DMS53 treated with DMSO at 0.1 percent for 48 hours (cell line): Measurements from ENCODE around the gene OR2H1.
"Not testable (repeated sequence)": the region's sequence is repeated elsewhere in the genome, so short reads cannot be mapped to it uniquely, and the experiment has no call there.

Experiments
- DNase-seq: peaks from one replicate; lab custom pipeline; 2025; ENCODE audit not compliant: unreplicated experiment; lab: John Stamatoyannopoulos, UW

Gene OR2H1

GRCh38 chr6:29456971-29457370 is at the start of gene OR2H1, which contains the start of gene OR11A1:
Gene OR2H1, plus strand, starts transcription at chr6:29457155. Its CDS starts 4,615 bp downstream, at chr6:29461770.
Gene OR11A1, minus strand, starts transcription at chr6:29457071. Its CDS starts 29,430 bp downstream, at chr6:29427641.
- no peak for DNase-seq

GRCh38 chr6:29414588-29414987 is 42.4 kb upstream of the OR2H1 start, which contains the start of gene OR12D1:
Gene OR12D1, plus strand, starts transcription at chr6:29414928.
- DNase-seq: peak; percentile 4

DNA sequence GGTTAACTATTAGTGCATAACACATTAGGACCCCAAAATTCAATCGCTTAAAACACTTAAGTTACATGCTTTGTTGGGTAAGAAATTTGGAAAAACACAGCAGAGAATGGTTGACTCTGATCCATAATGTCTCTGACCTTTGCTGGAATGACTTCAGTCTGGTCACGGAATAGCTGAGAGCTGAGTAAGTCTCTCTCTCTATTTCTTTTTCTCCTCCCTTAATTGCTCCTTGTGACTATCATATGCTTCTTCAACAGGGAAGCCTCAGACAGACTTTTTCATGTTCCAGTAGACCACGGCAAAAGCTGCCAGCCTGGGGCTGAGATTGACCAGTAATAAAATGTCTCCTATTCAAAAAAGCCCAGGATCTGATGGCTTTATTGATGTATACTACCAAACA is 37.4 kb upstream of the OR2H1 start:
- no peak for DNase-seq

DNA sequence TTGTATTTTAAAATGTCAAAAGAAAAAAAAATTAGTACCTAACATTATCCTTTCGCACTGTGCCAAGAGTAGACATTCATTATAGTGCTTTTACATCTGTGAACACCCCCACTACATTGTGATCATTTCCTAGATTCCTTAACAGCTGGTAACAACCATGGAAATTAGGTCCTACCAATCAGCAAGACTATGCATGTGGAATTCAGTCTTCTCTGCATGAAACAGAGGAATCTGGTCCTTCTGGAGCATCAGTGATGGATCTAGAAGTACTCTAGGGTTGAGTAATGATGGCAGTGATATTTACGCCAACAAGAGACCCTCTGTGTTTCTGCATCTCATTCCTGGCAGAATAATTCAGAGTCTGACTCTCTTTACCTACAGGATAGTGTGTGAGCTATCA is 32.8 kb upstream of the OR2H1 start:
- no peak for DNase-seq

GRCh38 chr6:29424575-29424974 is 32.4 kb upstream of the OR2H1 start:
- no peak for DNase-seq

GRCh38 chr6:29425075-29425474 is 31.9 kb upstream of the OR2H1 start:
- DNase-seq: no peak

DNA sequence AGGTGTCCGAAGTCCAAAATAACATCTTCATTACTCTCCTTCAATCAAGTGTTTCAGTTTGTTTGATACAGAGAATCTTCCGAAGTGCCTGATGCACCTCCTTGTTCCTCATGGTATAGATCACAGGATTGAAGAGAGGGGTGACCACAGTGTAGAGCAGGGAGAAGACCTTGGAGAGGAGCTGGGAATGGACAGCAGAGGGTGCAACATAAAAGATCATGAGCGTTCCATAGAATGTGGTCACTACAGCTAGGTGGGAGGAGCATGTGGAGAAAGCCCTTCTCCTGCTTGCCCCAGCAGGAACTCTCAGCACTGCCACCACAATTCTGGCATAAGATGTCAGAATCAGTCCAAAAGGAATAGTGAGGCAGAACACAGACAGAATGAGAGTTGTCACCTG is 30.3 kb upstream of the OR2H1 start:
- DNase-seq: no peak

GRCh38 chr6:29436730-29437129 is 20.2 kb upstream of the OR2H1 start:
- DNase-seq: not testable (repeated sequence)

DNA sequence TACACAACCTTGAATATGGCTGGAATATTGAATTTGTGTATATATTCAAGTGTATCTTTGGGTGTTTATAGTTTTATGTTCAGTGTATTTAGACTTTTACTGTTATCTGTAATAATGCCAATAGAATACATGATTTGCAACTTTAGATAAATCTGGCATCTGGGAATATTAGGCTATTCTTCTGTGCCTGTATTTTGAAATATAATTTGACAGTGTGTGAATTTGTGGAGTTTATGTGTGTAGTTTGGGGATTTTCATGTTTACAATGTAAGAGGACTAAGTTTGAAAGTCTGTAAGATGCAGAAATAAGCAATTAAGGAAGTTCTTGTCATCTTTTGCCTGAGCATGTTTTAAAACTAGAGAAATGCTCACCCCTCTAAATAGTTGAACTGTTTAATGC is 17.9 kb upstream of the OR2H1 start, which contains the start of gene OR10C1:
TSS of gene OR10C1 (plus strand) at position 301 of the 400 bp plus-strand sequence. CDS start 710 bp downstream, outside the sequence.
- no peak for DNase-seq

DNA sequence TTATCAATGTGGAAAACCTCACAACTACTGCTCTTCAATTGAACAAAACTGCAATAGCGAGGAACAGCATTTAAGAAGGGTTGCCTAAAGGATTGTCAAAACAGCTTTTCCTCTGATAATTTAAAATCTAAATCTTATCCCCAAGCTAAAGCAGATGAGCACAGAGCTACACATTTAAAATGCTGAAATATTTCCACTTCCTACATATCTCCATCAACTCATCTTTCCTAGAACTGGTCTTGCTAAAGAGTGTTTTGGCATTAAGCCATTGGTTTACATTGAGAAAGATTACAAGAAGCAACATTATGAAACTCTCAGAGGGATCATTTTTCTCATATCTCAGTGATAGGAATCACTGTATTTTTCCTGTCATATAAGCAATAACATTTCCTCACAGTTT is 14.2 kb upstream of the OR2H1 start:
- DNase-seq: no peak

GRCh38 chr6:29444031-29444430 is 12.9 kb upstream of the OR2H1 start:
- DNase-seq: not testable (repeated sequence)

DNA sequence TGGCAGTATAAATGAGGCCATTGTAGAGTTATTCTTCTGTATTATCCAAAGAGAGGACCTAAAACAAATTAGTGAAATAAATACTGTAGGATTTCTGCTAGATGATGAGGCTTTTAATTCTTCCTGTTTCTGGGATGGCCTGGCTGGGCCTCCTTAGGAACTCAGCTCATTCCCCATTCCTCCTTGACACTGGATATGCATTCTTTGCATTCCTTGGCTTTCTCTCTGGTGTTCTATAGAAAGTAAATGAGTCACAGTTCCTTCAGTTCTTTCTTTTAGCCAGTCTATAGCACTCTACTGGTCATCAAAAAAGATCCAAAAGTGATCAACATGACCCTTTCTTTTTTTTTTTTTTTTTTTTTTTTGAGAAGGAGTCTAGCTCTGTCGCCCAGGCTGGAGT is 9.3 kb upstream of the OR2H1 start:
- no peak for DNase-seq

- DNase-seq: no peak
Measured at GRCh38 chr6:29451471-29452193, 5.3 kb upstream of the OR2H1 start.

DNA sequence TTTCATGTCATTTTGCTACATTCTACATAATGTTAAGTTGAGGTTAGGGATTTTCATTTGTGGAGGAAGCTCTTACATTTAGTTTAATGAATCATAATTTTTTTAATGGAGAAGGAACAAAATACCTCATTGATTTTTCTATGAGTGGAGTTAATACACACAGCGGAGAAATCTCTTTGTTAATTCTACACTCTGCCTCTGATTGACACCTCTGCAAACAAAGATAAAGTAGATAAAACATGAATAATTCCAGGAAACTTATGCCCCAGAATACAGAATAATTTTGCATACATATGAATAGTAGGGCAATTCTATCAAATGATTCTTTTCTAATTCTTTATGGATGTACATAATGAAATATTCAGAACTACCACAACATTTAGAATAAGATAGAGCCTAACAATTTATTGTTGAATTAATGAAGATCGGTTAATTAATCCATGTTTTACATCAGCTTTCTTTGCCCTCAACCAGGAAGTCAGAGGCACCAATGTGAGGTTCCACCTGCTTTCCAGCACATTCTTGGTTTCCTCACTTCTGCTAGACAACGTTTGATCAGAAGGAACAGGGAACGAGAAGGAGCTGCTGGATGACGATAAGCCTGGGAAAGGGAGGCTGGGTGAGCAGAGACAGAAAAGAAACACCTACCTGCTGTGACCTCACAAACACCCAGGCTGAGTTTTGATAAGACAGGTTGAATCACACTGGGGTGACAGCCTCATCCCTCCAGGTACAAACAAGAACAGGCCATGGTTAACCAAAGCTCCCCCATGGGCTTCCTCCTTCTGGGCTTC is 4.3 kb downstream of the OR2H1 start:
- no peak for DNase-seq

DNA sequence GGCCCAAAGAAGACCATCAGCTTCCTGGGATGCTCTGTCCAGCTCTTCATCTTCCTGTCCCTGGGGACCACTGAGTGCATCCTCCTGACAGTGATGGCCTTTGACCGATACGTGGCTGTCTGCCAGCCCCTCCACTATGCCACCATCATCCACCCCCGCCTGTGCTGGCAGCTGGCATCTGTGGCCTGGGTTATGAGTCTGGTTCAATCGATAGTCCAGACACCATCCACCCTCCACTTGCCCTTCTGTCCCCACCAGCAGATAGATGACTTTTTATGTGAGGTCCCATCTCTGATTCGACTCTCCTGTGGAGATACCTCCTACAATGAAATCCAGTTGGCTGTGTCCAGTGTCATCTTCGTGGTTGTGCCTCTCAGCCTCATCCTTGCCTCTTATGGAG is 5.1 kb downstream of the OR2H1 start:
- DNase-seq: no peak

- peak; percentile 12 for DNase-seq
Measured at GRCh38 chr6:29465279-29465678, 8.3 kb downstream of the OR2H1 start.

- no peak for DNase-seq
Measured at GRCh38 chr6:29465801-29466200, 8.8 kb downstream of the OR2H1 start.

GRCh38 chr6:29466241-29466640 is 9.3 kb downstream of the OR2H1 start:
- no peak for DNase-seq

- no peak for DNase-seq
Measured at GRCh38 chr6:29474996-29475395, 18.0 kb downstream of the OR2H1 start.

DNA sequence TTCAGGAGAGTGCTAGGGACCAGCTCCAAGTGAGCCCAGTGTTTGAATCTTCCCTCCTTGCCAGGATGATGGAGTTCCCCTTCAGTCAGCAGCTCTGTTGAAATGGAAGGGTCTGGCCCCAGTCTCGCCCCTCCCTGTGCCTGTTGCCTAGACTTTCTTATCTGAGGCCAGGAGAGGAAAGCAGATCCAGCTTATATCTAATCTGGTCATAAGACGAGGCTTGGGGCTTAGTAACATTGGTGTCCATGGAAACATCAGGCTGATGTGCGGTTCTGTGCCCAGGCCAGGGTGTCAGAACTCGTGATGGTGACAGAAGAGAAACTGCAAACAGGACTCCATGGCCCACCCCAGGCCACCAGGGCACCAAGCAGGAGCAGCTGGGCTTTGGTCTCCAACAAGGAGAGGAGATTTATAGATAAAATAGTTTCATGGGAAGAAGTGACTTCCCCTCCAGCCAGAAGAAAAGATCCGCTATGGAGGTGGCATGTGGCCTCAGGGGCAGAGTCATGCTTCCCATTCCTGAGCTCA is 21.0 kb downstream of the OR2H1 start:
- no peak for DNase-seq

DNA sequence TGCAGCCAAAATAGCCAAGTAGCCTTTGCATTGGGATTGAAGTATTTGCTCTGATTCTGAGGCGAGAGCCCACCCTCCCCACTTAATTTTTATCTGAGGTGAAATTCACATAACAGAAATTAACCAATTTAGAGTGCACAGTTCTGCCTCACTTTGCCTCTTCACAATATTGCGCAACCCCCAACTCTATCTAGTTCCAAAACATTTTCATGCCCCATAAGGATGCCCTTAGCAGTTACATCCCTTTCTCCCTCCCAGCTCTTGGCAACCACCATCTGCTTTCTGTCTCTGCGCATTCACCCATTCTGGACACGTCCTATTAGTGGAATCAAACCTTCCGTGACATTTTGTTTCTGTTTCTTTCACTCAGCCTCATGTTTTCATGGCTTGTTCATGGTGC is 21.8 kb downstream of the OR2H1 start:
- no peak for DNase-seq

- DNase-seq: no peak
Measured at GRCh38 chr6:29479560-29479959, 22.6 kb downstream of the OR2H1 start.
